Measurements from ENCODE around the gene C3orf70.

DNA sequence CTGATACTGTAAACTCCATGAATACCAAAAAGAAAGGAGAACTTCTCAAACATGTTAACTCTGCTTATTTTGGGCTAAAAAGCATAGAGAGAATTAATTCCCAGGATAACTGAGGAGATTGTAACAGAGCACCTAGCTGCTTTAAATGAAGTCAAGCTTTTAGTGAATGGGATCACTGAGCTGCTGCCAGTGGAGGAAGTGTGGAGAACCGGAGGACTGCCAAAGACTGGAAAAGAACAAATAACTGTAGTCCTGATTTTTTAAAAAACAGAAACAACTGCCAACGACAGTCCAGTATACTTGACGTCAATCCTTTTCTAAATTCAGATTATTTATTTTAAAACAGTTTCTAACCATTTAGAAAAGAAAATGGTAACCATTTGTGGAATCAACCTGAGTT lies 3.3 kb downstream of the C3orf70 start:
- TF ChIP-seq CTCF (tag by site-specific recombination; IDR thresholded peaks at IDR 0.05) (no peak), ZBTB1 (tag by site-specific recombination; IDR thresholded peaks at IDR 0.05) (no peak), ZNF530 (tag by site-specific recombination; IDR thresholded peaks at IDR 0.05; ENCODE audit: low read depth) (no peak), ZBTB21 (tag by site-specific recombination; IDR thresholded peaks at IDR 0.05) (no peak), ZNF335 (tag by site-specific recombination; conservative IDR thresholded peaks at IDR 0.05) (no peak), ZNF140 (tag by site-specific recombination; IDR thresholded peaks at IDR 0.05) (no peak), SCRT2 (tag by site-specific recombination; IDR thresholded peaks at IDR 0.05) (no peak), ZNF266 (tag by site-specific recombination; IDR thresholded peaks at IDR 0.05; ENCODE audit: low read depth) (no peak), ZNF366 (tag by site-specific recombination; conservative IDR thresholded peaks at IDR 0.05) (no peak), EGR2 (tag by site-specific recombination; IDR thresholded peaks at IDR 0.05; ENCODE audit: low read depth) (no peak)
- TF ChIP-seq, protein P1, sequence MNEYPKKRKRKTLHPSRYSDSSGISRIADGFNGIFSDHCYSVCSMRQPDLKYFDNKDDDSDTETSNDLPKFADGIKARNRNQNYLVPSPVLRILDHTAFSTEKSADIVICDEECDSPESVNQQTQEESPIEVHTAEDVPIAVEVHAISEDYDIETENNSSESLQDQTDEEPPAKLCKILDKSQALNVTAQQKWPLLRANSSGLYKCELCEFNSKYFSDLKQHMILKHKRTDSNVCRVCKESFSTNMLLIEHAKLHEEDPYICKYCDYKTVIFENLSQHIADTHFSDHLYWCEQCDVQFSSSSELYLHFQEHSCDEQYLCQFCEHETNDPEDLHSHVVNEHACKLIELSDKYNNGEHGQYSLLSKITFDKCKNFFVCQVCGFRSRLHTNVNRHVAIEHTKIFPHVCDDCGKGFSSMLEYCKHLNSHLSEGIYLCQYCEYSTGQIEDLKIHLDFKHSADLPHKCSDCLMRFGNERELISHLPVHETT (tag by site-specific recombination; IDR thresholded peaks at IDR 0.05), result no peak

Measured in HEK293 (cell line).